GM11168 (cell line): ENCODE results near the gene C11orf68.
"Not testable (repeated sequence)": the region's sequence is repeated elsewhere in the genome, so short reads cannot be mapped to it uniquely, and the experiment has no call there.

Source experiments
- in situ Hi-C: fragments of 300-500 bp; cut with MboI; formaldehyde crosslinking; loops from one replicate; pipeline ENCODE4 v1.12.0; 2022; ENCODE audit warnings: low sequenced_read_pairs; ENCODE audit not compliant: unreplicated experiment

C11orf68 gene

GRCh38 chr11:65892661-65893317, 26.1 kb downstream of the C11orf68 start:
- in situ Hi-C loops = no loop called here

DNA sequence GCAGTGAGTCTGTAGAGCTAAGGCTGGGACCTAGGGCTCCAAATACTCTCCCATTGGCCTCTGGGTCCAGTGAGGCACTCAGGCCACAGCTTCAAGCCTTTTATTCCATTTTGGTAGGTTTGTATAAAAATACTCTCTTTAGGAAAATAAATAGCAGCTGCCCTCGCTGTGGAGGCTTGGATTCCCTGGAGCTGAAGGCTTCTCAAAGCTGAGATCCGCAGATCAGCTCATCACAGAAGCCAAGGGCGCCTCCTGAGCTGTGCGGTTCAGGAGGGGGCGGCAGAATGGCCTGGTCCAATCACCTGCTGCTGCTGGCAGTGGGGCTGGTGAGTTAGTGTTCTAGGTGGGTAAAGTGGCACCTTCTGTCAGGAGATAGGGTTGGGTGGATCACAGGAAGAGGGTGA, 26.7 kb downstream of the C11orf68 start:
- in situ Hi-C loops = not testable (repeated sequence)

DNA sequence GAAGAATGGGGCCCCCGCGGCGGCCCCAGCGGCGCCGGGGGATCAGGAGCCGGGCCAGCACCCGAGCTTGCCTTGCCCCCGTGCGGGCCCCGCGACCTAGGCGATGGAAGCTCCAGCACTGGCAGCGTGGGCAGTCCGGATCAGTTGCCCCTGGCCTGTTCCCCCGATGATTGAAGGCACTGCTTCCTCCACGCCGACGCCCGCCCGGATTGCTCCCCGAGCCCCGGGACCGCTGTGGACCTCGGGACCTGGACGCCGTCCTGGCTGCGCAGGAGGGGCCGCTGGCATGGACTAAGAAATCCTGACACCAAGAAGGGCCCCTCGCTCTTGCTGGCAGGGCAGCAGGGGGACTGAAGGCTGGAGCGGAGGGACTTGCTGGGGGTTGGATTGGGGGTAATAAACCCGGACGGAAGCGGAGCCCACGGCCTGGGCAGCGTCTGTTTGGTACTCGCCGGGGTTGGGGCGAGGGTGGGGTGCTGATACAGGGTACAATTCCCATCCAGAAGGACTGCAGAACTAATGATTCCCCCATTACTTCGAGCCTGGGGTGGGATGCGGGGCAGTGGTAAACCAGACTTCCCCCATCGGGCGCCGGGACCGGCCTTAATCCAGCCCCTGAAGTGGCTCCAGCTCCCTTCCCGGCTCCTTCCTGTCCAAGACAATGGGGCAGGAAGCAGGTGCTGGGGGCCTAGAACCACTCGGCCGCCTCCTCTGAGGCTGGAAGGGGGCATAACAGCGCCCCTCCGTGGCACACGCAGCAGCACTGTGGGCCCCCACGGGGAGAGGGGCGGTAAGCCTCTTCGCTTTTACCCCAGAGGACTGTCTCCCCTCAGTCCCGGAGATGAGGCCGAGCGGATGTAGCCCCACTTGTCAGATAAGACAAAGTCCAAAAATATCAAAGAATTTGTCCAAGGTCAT, 27.4 kb downstream of the C11orf68 start:
- in situ Hi-C loops = no loop called here

- in situ Hi-C loops = no loop called here
These were observed 28.3 kb downstream of the C11orf68 start, which contains the start of gene CCDC85B for GRCh38 chr11:65890324-65891218. Gene CCDC85B, plus strand, starts transcription at chr11:65890673. Its CDS starts 111 bp downstream, at chr11:65890784.

DNA sequence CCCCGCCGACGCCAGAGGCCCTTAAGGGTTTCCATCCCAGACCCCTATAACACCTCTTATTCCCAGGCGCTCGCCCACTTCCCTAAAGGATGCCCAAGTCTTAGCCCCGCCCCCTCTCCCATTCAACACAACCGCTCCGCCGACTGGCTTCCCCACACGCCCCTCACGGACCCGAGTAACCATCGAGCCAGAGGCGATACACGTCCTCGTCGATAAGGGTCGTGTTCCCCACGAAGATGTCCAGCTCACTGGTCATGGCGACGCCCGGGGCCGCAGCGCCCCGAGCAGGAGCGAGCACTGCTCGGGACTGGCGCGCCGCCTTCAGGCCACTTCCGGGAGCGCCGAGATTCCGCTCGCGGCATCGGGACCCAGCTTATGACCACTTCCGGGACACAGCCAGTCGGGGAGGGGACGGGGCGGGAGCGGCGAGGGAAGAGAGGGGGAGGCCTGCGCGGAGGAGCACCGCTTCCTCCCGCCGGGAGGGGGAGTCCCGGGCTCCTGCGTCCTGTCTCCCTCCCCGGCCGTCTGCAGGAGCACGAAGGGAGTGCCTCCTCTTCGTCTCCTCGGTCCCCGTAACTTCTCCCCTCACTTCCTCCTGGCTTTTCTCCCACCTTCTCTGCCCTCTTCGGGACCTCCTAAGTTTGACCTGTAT, 30.6 kb downstream of the C11orf68 start, which contains the start of gene FIBP:
FIBP (minus strand) TSS at position 309 of the 652 bp plus-strand sequence; CDS start at position 256, 53 bp downstream.
- in situ Hi-C loops = no loop called here

DNA sequence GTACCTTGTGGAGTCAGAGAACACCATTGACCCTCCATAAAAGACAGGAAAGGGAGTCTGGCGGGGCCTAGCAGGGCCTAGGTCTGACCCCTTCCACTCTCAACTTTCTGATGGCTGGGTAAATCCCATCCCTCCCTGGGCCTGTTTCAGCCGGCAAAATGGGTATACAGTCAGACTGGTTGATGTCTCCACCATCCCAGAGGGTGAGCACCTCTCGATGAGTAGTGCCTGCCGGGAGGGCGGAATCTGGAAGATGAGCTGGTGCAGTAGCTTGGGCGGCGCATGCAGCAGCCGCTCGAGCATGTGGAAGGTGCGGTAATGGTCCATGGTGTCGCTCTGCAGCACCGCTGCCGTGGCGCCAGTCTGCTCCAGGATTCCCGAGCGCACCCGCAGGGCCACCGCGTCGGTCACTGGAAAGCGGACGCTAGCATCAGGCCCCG, 31.1 kb downstream of the C11orf68 start:
- in situ Hi-C loops = no loop called here

GRCh38 chr11:65886826-65887722, 31.8 kb downstream of the C11orf68 start:
- in situ Hi-C loops = no loop called here

DNA sequence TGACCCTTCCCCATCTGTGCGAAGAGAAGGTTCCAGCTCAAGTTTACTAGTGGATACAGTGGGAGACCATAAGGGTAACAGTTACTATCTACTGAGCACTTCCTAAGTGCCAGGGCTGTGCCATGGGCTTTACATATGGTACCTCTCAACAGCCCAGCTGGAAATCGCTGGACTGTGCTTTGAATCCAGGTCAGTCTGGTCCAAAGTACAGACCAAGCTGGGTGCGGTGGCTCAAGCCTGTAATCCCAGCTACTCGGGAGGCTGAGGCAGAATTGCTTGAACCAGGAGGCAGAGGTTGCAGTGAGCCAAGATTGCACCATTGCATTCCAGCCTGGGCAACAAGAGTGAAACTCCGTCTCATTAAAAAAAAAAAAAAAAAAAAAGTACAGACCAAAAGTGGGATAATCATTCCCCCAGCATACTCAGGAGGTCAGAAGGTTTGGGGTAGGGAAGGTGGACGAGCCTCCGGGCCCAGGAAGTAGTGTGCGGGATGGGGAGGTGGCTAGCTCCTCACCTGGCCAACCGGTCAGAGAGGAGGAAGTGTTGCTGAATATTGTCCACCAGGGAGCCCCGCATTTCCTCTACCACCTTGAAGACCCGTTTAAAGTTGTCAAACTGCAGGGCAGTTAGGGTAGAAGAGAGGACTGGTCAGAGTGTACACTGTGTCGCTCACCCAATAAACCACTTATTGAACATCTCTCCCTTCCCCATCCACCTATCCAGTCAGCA, 32.9 kb downstream of the C11orf68 start:
- in situ Hi-C loops = no loop called here

- in situ Hi-C loops = no loop called here
These were observed 33.6 kb downstream of the C11orf68 start for GRCh38 chr11:65885231-65885630.

- in situ Hi-C loops = loop anchor here (5.0 kb wide), 1 partner anchor 108 kb away; no protein-coding TSS in a partner anchor
These were observed 34.2 kb downstream of the C11orf68 start for GRCh38 chr11:65884716-65885092.

DNA sequence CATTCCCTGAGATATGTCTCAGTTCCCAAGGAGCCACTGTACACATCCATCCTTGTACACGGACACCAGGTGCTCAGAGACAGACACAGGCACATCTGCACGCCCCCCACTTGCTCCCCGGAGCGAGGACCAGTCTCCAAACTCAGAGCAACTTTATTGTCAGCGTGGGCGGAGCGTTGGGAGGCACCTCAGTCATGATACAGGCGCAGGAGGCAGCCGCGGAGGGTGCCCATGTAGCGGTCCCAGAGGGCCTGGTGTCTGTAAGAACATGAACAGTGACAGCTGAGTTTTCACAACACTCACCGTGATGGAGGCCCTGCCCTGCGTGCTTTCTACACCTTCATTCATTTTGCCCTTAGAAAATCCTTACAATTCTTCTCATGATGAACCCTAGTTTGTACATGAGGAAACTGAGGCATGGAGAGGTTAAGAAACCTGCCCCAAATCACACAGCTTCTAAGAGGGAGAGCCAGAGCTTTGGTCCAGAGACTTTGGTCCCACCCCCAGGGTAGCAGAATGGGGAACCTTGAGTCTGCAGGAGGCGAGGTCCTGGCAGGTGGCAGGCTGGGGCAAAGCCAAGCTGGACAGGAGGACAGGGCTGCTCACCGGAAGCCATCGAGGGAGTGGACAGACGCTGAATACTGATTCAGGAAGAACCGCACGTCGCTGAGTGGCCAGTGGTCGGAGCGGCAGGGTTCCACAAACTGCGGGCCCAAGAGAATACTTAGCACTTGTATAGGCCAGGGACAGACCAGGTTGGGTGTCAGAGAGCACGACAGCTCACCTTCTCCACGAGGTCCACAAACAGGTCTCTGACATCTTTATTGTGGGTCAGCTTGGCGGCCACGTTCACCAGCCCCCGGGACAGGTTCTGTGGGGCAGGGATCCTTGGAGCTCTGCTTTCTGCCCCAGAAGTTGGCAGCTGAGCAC, 34.8 kb downstream of the C11orf68 start:
- in situ Hi-C loops = loop anchor here (5.0 kb wide), 1 partner anchor 108 kb away; no protein-coding TSS in a partner anchor

- in situ Hi-C loops = loop anchor here (5.0 kb wide), 1 partner anchor 109 kb away; no protein-coding TSS in a partner anchor
These were observed 35.7 kb downstream of the C11orf68 start for GRCh38 chr11:65883058-65883761.

GRCh38 chr11:65882120-65883057, 36.5 kb downstream of the C11orf68 start:
- in situ Hi-C loops = loop anchor here (5.0 kb wide), 1 partner anchor 110 kb away; no protein-coding TSS in a partner anchor

DNA sequence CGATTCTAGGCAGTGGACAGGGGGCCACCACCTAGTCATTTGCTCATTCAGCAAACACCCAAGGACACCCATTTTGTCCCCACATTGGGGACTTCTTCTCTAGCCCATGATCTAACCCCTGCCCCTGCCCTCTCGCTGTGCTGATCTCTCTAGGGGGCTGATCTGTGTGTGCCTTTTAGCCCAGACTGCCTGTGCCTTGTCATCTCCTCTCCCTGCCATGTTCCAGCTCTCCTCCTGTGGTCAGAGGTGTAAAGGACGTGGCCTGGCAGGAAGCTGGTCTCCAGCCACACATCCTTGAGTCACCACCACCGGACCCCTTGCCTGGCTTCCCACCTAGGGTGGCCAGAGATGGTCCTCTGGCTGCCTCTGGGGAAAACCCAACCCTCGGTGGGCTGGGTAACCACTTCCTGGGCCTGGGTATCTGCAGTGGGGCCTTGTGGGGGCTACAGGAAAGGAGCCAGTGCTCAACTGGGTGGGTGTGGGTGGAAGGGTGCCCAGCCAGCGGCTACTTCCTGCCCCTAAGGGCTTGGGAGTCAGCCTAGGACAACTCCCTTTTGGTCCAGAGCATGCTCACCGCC, 37.9 kb downstream of the C11orf68 start:
- in situ Hi-C loops = loop anchor here (5.0 kb wide), 1 partner anchor 111 kb away; no protein-coding TSS in a partner anchor

DNA sequence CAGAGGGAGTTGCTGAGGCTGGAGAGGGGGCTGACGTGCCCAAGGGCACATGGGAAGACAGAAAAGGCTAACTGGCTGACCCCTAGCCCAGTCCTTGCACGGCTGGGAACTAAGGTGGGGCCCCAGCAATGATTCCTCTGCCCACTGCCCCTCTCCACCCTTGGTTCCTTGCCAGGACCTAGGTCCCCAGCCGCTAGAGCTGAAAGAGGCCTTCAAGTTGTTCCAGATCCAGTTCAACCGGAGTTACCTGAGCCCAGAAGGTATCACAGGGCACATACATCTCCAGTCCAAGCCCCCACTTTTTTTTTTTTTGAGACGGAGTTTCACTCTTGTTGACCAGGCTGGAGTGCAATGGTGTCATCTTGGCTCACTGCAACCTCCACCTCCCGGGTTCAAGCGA, 38.8 kb downstream of the C11orf68 start:
- in situ Hi-C loops = loop anchor here (5.0 kb wide), 1 partner anchor 112 kb away; no protein-coding TSS in a partner anchor
